Body of pancreas (tissue), 4 donors: ENCODE measurements around the gene FICD. TPM values are rescaled to one million over a fixed set of nuclear protein-coding genes. Genes with fewer than 3 reads are reported as not detected.

Source experiments
- ATAC-seq: fragments of 150-250 bp; one replicate; pipeline ENCODE4 v1.9.1; 2016
- DNase-seq, 4 donors: peaks; one replicate each; pipeline ENCODE4 v3.0.0-alpha.2; 2019
- H3K27ac ChIP-seq, 4 donors: fragments of 200-600 bp; sonication (generic); 1 replicate in 3 of 4; 2 replicates in 1 of 4; pipeline versions ENCODE4 v1.5.1 to v1.6.1; 2016 to 2019; ENCODE audit warnings: mild to moderate bottlenecking in 1 of 4, mixed read lengths in 1 of 4, moderate library complexity in 1 of 4
- H3K27me3 ChIP-seq, 2 donors: fragments of 200-600 bp; sonication (generic); one replicate each; pipeline ENCODE4 v1.6.0; 2016; ENCODE audit warnings: mild to moderate bottlenecking in 1 of 2
- H3K36me3 ChIP-seq, 2 donors: fragments of 200-600 bp; sonication (generic); replicated peaks in 1 of 2; 2 replicates each; pipeline ENCODE4 v1.5.1; 2016; ENCODE audit warnings: low read depth in 2 of 2; ENCODE audit not compliant: insufficient read depth in 1 of 2
- H3K4me1 ChIP-seq: fragments of 200-600 bp; sonication (generic); one replicate; pipeline ENCODE4 v1.6.0; 2016
- H3K4me3 ChIP-seq, 2 donors: fragments of 200-600 bp; sonication (generic); 1 replicate in 1 of 2; 2 replicates in 1 of 2; pipeline ENCODE4 v1.5.1; 2016 to 2019
- H3K9me3 ChIP-seq, 3 donors: fragments of 200-600 bp; sonication (generic); 1 replicate in 2 of 3; 2 replicates in 1 of 3; pipeline ENCODE4 v1.5.1; 2016
- CTCF ChIP-seq, 7 experiments: fragments of 450-650 bp in 4 of 7; fragments of 200-600 bp in 3 of 7; sonication (generic) in 3 of 7; IDR thresholded peaks; one replicate each; pipeline ENCODE4 v1.5.1; 2016 to 2019; ENCODE audit warnings: antibody characterized with exemption in 7 of 7
- POLR2A ChIP-seq, 3 donors: fragments of 450-650 bp; IDR thresholded peaks; one replicate each; pipeline ENCODE4 v1.6.1; 2016; ENCODE audit warnings: antibody characterized with exemption in 3 of 3, mild to moderate bottlenecking in 2 of 3
- WGBS, 2 donors: methylation state at CpG; one replicate each; pipeline ENCODE4 v1.1.5; 2017; 5-methylcytosine and 5-hydroxymethylcytosine counted together
- intact Hi-C: fragments of 100-400 bp; cut with DNase I; formaldehyde crosslinking; loops from one replicate; pipeline ENCODE4 v1.15.1; 2023
- total RNA-seq, 2 donors: library from RNA; depleted of rRNA; stranded (reverse); fragments of >200 nt; gene quantifications; one replicate each; pipeline ENCODE4 v1.1.0, GENCODE V29; 2016

The FICD gene
- total RNA-seq, 2 donors from 2014 or later = 10.9 to 11.9 TPM

GRCh38 chr12:108568338-108569154 is 53.5 kb downstream of the FICD start:
- intact Hi-C loops = no loop called here
- H3K9me3 ChIP-seq = no peaks in the 10 kb centered on the region
- WGBS, 2 donors = 75 to 92% methylated on average over 10 of the region's 10 CpGs
- peak overlapping the region in 3 of 4 donors; percentile 22 to 38 (median 33) for H3K27ac ChIP-seq
- DNase-seq (no peak), ATAC-seq (no peak)
- TF ChIP-seq POLR2A (IDR thresholded peaks at IDR 0.05) (no peak), CTCF (IDR thresholded peaks at IDR 0.05) (no peak)
- no peak overlapping the region for H3K4me3 ChIP-seq
- peaks cover 0 to 7% of the 10 kb centered on the region in 2 donors for H3K36me3 ChIP-seq
- peaks cover 30% of the 10 kb centered on the region for H3K4me1 ChIP-seq
- H3K27me3 ChIP-seq = no peaks in the 10 kb centered on the region

Other genes with a start within 250 kb of the FICD start
- 1 to 10 TPM; 5.3 to 5.7 TPM for gene CMKLR1, start 176.0 kb upstream of the FICD start, total RNA-seq
- gene SART3, start 45.9 kb downstream of the FICD start, total RNA-seq = 10 to 100 TPM; 20.2 to 38.6 TPM
- 100 to 1,000 TPM in 1 of 2 donors, 10 to 100 TPM in 1; 82.7 to 160 TPM for gene ISCU, start 47.3 kb downstream of the FICD start, total RNA-seq
- gene TMEM119, start 82.8 kb downstream of the FICD start, total RNA-seq = 1 to 10 TPM; 5.9 to 6.5 TPM
- gene SELPLG, start 118.6 kb downstream of the FICD start, total RNA-seq = 1 to 10 TPM in 1 of 2 donors, under 1 TPM in 1; 0.66 to 2.3 TPM
- 10 to 100 TPM; 26.7 to 27.4 TPM for gene CORO1C, start 216.2 kb downstream of the FICD start, total RNA-seq